Measurements from ENCODE around the gene PLLP. TPM values are rescaled to one million over a fixed set of nuclear protein-coding genes. Genes with fewer than 3 reads are reported as not detected.
A peak's percentile ranks its signal among the peaks of the same experiment; 100 is the strongest.

The PLLP gene, protein sequence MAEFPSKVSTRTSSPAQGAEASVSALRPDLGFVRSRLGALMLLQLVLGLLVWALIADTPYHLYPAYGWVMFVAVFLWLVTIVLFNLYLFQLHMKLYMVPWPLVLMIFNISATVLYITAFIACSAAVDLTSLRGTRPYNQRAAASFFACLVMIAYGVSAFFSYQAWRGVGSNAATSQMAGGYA
- 10 to 100 TPM; 15.8 to 18.1 TPM for total RNA-seq
- long read RNA-seq, transcript PLLP-201 (4 exons, 1,512 nt) = major isoform, 13 of 19 reads
- long read RNA-seq, partial matches to known transcripts = 2 of 19 reads
- long read RNA-seq, other reads (novel, unspliced or antisense) = 4 of 19 reads

DNA sequence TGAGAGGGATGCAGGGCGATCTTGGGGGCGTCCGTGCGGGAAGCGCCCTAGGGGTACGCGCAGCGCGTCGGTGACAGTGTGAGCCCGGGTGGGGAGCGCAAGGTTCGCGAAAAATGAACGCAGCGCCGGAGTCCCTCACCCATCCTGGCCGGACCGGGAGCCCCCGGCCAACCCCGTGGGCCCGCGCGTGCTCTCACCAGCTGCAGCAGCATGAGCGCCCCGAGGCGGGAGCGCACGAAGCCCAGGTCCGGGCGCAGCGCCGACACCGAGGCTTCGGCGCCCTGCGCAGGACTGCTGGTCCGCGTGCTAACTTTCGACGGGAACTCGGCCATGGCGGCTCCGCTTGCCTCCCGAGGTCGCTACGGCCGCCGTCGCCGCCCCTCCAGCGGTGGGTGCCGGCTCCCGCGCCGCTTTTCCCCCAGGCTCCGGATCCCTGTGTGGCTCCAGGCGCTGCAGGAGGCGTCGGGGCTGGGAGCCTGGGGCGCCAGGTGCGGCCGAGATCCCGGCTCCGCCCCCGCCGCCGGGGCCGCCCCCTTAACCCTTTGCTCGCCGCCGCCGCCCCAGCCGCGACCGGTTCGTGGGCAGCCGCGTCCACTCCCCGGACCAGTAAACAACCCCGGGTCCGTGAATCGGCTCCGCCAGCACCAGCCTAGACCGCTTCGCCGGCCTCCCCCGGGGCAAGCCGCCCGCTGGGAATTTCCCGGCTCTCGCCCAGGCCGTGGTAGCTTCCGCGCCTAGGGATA lies at the start of gene PLLP:
TSS of gene PLLP (minus strand) at position 464 of the 743 bp plus-strand sequence. CDS start at position 332, 132 bp downstream.
- intact Hi-C loops (cut with DNase I, micrococcal nuclease) = no loop called here

DNA sequence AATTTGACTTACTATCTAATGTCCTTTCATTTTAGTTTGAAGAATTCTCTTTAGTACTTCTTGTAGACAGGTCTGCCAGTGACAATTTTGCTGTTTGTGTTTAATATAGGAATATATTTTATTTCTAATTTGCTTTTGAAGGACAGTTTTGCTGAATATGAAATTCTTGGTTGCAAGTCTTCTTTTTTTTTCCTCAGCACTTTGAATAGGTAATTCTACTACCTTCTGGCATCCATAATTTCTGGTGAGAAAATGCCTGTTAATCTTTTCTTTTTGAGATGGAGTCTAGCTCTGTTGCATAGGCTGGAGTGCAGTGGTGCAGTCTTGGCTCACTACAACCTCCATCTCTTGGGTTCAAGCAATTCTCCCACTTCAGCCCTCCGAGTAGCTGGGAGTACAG lies 48.9 kb upstream of the PLLP start:
- DNase-seq (no peak), ATAC-seq (no peak)
- intact Hi-C loops (cut with DNase I, micrococcal nuclease) = no loop called here

More for the DNA sequence above, at the start of gene PLLP:
- DNase-seq = peak; percentile 34 to 71
- ATAC-seq = peak; percentile 88

DNA sequence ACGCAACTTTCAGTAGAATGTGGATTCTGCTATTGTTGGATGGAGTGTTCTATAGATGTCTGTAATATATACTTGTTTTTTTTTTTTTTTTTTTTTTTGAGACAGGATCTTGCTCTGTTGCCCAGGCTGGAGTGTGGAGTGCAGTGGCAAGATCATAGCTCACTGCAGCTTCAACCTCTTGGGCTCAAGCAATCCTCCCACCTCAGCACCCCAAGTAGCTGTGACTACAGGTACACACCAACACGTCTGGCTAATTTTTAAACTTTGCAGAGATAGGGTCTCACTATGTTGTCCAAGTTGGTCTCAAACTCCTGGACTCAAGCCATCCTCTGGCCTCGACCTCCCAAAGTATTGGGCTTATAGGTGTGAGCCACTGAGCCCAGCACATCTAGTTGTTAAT lies 46.9 kb upstream of the PLLP start:
- ATAC-seq (no peak), DNase-seq (no peak)
- intact Hi-C loops (cut with DNase I, micrococcal nuclease) = no loop called here

DNA sequence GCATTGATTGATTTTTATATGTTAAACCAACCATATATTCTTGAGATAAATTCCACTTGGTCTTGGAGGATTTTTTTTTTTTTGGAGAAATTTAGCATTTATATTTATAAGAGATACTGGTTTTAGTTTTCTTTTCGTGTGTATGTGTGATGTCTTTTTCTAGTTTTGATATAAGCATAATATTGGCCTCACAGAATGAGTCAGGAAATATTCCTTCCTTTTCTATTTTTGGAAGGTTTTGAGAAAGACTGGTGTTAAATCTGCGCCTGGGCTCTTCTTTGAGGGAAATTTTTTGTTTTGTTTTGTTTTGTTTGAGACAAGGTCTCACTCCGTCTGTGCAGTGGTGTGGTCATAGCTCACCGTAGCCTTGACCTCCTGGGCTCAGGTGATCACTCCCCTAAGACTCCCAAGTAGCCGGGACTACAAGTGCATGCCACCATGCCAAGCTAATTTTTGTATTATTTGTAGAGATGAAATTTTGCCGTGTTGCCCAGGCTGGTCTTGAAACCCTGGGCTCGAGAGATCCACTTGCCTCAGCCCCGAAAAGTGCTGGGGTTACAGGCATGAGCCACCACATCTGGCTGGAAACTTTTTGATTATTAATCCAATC lies 45.4 kb upstream of the PLLP start:
- ATAC-seq (no peak), DNase-seq (no peak)
- intact Hi-C loops (cut with DNase I, micrococcal nuclease) = no loop called here

DNA sequence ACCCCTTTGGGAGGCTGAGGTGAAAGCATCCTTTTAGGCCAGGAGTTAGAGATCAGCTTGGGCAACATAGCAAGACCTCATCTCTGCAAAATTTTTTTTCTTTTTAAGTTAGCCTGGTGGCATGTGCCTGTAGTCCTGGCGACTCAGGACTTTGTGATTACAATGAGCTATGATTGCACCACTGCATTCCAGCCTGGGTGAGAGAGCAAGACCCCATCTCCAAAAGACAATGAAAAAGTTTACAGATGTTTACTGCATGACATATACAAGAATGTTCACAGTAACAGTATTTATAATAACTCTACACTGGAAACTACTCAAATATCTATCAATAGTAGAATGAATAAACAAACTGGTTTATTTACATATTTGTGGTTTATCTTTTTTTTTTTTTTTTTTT lies 41.0 kb upstream of the PLLP start:
- no peak for ATAC-seq
- no peak for DNase-seq
- intact Hi-C loops (cut with DNase I, micrococcal nuclease) = no loop called here

DNA sequence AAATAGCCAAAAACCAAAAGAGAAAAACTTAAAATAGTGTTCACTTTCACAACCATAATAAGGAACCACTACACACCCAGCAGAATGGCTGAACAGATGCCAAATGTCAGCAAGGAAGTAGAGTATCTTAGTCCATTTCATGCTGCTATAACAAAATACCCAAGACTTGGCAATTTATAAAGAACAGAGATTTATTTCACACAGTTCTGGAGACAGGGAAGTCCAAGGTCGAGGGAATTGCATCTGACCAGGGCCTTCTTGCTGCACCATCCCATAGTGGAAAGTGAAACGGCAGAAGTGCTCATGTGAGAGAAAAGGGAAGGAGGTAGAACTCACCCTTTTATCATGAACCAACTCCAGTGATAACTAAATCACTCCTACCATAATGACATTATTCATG lies 40.3 kb upstream of the PLLP start:
- no peak for DNase-seq
- no peak for ATAC-seq
- intact Hi-C loops (cut with DNase I, micrococcal nuclease) = no loop called here

DNA sequence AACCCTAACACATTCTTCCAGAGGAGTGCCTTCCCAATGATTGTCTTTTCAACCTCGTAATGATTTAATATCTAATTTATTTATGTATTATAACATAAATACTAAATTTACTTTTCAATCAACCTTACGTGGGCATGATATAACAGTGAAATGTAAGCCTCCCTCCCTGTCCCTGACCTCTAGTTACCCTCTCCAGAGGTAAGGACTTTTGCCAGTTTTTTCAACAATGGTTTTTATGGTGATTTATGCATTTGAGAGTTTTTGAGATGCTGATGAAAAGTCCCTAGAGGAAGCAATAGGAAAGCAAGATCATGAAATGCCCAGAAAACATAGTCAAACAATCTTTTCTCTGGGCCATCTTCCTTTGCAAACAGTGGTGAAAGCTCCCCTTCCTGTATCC lies 35.2 kb upstream of the PLLP start:
- DNase-seq = no peak
- intact Hi-C loops (cut with DNase I, micrococcal nuclease) = no loop called here
- no peak for ATAC-seq

DNA sequence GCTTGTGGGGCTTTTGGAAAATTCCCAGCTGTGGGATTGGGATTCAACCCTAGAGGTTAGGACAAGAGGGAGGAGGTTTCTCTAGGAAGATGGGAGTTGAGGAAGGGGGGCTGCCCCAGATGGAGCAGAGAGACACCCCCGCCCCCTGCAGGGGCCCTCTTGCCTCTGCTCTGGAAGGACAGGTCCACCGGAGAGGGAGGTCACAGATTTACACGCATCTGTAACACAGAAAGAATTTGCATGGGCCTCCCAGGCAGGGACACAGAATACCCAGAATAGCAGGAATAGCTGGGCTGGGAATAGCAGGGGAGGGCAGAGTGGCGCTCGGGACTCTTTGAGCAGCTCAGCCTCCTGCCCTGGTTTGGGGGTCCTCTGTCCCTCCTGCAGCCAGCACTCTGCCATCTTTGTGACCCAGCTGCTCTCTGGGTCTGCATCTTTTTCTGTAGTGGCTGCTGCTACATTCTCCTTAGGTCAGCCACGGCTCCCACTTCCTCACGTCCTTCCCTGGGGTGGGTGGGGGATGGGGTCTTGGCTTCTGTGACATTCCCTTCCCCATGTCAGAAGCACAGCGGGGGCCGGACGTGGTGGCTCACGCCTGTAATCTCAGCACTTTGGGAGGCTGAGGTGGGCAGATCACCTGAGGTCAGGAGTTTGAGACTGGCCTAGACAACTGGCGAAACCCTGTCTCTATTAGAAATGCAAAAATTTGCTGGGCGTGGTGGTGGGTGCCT lies 33.9 kb upstream of the PLLP start:
- DNase-seq = no peak
- intact Hi-C loops (cut with DNase I, micrococcal nuclease) = no loop called here
- ATAC-seq = no peak

DNA sequence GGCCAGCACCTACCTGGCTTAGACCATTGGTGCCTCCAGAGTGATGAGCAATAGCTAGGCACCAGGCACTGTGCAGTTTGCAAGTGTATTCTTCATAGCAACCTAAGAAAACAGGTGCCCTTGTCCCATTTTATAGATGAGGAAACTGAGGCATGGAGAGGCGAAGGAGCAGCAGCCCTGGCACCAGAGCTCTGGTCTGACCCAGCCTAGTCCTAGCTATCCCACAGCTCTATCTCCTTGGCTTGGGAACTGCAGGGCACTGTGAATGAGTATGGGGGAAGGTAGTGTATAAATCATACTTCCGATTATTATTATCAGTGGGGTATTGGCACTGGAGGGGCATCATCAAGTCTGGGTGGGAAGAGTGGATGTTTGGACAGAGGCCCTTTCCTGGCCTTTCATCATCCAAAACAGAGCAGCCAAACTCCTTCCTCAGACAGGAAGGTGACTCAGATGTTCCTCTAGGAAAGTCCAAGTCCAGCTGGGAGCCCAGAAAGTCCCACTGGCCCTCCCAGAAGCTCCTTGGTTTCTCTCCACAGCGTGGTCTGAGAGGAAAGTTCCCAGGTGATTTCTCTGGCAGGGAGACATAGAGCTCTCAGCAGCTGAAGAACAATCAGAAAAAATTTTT lies 32.0 kb upstream of the PLLP start:
- intact Hi-C loops (cut with DNase I, micrococcal nuclease) = no loop called here
- DNase-seq (no peak), ATAC-seq (no peak)

DNA sequence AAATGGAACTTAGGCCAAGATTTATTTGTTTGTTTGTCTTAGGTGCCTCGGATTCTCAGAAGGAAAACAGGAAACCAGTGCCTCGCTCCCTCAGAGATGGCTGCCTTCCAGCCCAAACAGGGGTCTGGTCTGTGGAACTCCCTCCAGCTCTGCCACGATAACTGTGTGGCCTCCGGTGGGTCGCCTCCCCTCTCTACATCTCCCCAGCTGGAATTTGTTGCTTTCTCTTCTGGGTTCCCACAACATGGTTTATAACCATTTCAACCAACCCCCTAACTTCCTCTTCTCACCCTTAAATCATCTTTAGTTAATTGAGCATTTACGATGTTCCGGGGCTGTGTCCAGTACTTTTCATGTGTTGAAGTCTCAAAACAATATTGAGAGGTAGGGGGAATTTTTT lies 30.9 kb upstream of the PLLP start:
- intact Hi-C loops (cut with DNase I, micrococcal nuclease) = no loop called here

DNA sequence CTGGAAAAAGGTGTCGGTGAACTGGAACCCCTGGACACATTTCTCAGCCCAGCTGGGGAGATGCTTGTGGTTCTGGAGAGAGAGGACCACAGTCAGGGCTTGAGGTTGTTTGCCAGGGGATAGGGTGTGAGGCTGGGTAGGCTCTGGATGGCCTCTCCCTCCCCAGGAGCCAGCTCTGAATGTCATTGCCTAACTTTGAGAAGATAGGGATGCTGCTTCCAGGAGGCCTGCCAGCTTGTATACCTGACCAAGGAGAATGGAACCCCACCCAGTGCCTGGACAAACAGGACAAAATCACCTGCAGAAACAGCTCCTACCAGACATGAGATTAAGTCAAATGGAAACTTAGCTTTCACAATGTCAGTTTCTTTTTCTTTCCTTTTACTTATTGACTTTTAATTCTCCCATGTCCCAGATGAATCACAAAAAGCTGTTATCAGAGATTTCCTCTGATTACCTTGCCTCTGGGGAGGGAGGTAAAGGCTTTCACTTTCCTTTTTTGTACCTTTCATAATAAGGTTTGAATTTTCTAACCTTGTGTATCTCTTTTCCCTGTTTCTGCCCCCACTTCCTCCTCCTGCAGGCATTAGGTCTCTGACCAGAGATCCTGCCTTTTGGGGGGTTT lies 29.8 kb upstream of the PLLP start:
- ATAC-seq = peak; percentile 37
- intact Hi-C loops (cut with DNase I, micrococcal nuclease) = no loop called here
- DNase-seq = no peak

More for the DNA sequence above, 30.9 kb upstream of the PLLP start:
- DNase-seq (no peak), ATAC-seq (no peak)

DNA sequence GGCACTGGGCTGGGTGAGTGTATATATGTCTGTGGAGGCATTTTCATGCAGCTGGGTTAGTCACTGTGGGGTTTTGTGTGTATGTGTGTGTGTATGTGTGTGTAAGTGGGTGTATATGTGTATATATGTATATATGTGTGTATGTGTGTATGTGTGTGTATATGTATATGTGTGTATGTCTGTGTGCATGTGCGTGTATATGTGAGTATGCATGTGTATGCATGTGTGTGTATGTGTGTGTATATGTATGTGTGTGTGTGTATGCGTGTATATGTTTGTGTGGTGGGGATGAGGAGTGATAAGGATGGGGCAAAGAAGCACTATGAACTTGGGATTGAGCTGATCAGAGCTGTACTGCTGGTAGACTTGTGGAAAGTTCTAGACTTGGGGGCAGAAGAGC lies 29.0 kb upstream of the PLLP start:
- no peak for ATAC-seq
- no peak for DNase-seq
- intact Hi-C loops (cut with DNase I, micrococcal nuclease) = no loop called here

DNA sequence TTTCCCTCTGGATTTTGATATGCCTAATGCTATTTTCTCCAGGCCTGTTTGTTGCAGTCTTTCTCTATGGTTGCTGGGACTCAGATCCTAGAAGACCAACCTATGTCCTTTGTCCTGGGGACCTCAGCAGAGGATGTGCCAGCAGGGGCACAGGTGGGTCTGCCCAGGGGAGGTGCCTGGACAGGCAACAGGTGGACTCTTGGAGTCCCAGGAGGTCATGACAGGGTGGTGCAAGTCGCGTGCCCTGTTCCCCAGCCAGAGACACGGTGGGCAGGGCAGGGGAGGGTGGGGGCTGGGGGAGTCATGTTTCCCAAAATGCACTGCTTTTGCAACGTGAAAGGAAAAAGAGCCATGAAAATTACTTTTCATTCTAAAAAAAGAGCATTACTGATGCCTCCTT lies 26.3 kb upstream of the PLLP start:
- no peak for DNase-seq
- no peak for ATAC-seq
- intact Hi-C loops (cut with DNase I, micrococcal nuclease) = no loop called here

DNA sequence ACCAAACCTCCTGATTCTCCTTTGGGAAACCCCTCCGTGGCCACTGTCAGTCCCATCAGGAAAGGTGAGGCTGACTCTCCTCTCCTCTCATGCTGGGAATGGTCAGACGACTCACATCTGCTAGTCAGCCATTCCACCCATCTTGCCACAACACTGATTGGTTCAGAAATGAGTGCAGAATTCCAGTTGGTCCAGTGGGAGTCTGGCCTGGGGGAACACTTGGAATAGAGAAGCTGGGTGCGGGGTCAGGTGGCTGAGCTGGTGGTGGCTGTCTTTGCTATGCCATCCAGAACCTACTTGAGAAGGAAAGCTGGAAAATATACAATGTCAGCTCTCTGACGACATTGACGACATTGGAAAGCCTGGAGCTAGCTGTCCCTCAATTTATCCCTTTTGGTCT lies 23.6 kb upstream of the PLLP start:
- DNase-seq (no peak), ATAC-seq (no peak)
- intact Hi-C loops (cut with DNase I, micrococcal nuclease) = no loop called here

DNA sequence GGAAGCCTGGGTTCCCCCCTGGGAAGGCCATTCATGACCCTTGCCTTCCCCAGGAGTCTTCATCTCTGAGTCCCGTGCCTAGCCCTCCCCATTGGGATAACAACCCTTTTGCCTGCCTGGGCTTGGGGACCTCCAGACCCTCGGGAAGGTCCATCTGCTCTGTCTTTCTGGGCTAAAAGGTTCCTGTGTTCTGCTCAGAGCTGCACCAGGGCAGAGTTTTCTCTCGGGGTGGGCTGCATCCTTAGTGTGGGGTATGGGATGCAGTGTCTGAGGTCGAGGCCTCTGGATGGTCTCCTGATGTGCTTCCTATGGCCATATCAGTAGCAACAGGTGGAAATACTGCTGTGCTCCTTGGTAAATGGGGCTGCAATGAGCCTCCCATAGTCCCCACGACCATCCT lies 22.9 kb upstream of the PLLP start:
- intact Hi-C loops (cut with DNase I, micrococcal nuclease) = no loop called here
- no peak for DNase-seq
- ATAC-seq = no peak

DNA sequence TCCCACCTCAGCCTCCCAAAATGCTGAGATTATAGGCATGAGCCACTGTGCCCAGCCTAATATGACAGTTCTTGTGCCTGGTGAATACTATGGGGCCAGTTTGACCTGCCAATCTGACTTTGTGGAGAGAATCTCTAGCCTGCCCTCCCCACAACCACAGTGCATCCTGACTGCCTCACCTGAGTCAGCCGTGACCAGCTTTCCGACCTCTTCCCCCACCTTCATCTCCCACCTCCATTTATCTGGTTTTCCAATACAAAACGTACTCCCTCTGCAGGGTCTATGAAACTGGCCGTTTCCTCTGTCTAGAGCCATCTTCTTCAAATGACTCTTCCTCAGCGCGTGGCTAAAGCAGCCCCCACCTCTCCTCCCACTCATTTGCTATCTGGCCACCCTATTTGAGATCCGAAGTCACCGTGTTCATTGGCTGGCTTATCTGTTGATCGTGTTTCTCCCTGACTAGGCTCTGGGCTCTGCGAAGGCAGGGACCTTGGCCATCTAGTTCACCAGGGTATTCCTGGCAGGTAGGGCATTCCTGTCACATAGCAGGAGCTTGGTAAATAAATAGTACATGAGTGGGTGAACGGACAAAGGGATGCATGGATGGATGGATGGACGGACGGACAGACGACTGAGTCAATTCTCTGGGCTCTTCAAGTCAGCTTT lies 22.3 kb upstream of the PLLP start:
- ATAC-seq (no peak), DNase-seq (no peak)
- intact Hi-C loops (cut with DNase I, micrococcal nuclease) = no loop called here

DNA sequence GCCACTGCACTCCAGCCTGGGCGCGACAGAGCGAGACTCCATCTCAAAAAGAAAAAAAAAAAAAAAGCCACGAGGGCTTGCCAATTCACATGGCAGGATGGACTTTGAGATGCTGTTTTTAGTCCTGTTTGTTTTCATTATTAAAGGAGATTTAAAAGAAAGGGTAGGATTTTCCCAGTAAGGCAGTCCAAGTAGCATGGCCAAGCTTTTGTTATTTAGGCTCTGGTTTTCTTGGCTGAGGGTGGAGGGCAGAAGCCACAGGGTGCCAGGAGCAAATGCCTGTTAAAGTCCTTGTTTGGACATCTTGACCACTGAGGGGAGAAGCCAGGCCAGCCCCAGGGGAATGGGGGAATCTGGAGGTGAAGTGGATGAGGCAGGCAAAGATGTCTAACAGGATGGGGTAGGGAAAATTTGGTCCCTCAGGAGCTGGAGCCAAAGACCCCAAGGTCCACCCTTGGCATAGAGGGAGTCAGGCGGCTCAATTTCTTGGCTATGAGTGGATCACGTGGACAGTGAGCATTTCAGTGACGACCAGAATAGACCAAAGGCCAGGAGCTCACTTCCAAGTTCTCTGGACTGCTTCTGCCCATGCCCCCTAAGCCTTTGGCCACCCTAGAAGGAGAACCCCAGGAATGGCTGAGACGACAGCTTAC lies 20.8 kb upstream of the PLLP start:
- intact Hi-C loops (cut with DNase I, micrococcal nuclease) = no loop called here
- ATAC-seq (no peak), DNase-seq (no peak)

All from left colon (tissue), 2 donors.